ENCODE measurements around the gene MRAP. TPM values are rescaled to one million over a fixed set of nuclear protein-coding genes. Genes with fewer than 3 reads are reported as not detected.
"Not testable (repeated sequence)": the region's sequence is repeated elsewhere in the genome, so short reads cannot be mapped to it uniquely, and the experiment has no call there.

The MRAP gene
- total RNA-seq, 1 donor from 2014 or later, result not detected

DNA sequence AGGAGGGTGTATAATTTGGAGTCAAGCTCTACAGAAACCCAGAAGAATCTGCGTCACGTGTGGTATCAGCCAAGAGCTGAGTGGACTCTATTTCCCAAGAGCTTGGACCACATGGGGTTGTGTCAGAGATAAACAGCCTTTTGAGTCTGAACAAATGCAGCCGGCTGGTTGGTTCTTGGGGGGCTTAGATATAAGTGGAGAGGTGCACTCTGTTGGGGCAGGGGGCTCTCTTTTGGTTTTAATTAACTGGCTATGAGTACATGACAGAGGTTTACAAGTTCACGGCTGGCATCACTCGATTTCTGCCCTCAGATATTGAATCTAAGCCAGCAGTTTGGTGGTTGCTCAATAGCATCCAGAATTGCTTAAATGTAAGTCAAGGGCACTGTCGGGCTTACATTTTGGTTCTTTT, 501 bp upstream of the MRAP start:
- intact Hi-C loops (cut with micrococcal nuclease), result no loop called here

- intact Hi-C loops (cut with micrococcal nuclease), result no loop called here
Observed at GRCh38 chr21:32299695-32300094, 1.0 kb downstream of the MRAP start.

DNA sequence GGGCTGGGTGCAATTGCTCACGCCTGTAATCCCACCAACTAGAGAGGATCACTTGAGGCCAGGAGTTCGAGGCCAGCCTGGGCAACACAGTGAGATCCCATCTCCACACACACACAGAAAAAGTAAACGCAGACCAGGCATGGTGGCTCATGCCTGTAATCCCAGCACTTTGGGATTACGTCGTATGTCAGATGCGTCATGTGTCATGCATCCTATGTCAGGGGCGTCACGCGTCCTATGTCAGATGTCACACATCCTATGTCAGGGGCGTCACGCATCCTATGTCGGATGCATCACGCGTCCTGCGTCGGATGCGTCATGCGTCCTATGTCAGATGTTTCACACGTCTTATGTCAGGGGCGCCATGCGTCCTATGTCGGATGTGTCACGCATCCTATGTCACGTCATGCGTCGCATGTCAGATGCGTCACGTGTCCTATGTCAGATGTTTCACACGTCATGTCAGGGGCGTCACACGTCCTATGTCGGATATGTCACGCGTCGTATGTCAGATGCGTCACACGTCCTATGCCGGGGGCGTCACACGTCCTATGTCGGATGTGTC, 1.5 kb downstream of the MRAP start:
- intact Hi-C loops (cut with micrococcal nuclease), result no loop called here

DNA sequence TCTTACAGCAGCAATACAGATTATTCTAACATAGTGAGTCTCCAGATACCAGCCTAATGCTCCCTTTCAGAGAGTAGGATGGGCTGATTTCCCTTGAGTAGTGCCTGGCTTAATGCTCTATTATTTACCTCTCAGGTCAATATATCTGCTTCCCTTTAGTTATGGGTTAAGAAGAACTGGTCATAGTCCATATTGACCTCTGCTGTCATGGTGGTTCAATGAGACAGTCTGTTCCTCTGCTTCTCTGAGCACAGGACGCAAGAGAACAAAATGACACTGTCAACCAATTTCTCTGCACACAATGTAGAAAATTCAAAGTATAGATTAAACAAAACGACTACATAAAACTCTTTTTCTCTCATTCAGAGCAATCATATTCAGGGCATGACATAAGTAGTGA, 2.9 kb downstream of the MRAP start:
- intact Hi-C loops (cut with micrococcal nuclease), result no loop called here

GRCh38 chr21:32302560-32302959, 3.9 kb downstream of the MRAP start:
- intact Hi-C loops (cut with micrococcal nuclease), result no loop called here

GRCh38 chr21:32303385-32303784, 4.7 kb downstream of the MRAP start:
- intact Hi-C loops (cut with micrococcal nuclease), result no loop called here

- intact Hi-C loops (cut with micrococcal nuclease), result no loop called here
Observed at GRCh38 chr21:32304998-32305397, 6.3 kb downstream of the MRAP start.

GRCh38 chr21:32306021-32306780, 7.5 kb downstream of the MRAP start:
- intact Hi-C loops (cut with micrococcal nuclease), result no loop called here

DNA sequence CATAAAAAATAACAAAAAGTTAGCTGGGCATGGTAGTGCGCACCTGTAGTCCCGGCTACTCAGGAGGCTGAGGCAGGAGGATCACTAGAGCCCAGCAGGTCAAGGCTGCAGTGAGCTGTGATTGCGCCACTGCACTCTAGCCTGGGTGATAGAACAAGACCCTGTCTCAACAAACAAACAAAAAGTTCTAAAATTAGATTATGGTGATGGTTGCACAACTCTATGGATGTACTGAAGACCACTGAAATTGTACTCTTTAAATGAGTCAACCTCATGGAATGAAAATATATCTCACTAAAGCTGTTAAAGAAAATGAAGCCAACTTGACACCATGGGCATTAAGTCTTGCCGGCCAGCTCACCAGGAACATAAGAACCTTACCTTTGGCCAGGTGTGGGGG, 9.1 kb downstream of the MRAP start:
- intact Hi-C loops (cut with micrococcal nuclease), result no loop called here

DNA sequence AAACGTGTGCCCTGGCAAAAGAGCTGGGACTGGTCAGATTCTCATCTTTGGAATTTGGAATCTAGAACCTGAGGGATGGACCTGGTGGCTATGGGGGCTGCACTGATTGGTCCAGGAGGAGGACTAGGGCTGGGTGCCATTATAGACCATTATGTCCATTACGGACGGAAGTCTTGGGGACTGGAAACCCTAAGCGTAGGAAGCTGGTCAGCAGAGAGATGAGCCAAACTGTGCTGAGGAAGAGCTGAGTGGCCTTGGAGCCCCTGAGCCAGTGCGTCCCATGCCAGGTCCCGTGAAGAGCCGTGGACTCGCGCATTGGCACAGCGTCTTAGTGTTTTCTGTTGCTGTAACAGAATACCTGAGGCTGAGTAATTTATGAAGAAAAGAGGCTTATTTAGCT, 10.0 kb downstream of the MRAP start:
- intact Hi-C loops (cut with micrococcal nuclease), result no loop called here

GRCh38 chr21:32309906-32310460, 11.3 kb downstream of the MRAP start:
- intact Hi-C loops (cut with micrococcal nuclease), result no loop called here

- intact Hi-C loops (cut with micrococcal nuclease), result not testable (repeated sequence)
Observed at GRCh38 chr21:32310976-32311375, 12.3 kb downstream of the MRAP start.

DNA sequence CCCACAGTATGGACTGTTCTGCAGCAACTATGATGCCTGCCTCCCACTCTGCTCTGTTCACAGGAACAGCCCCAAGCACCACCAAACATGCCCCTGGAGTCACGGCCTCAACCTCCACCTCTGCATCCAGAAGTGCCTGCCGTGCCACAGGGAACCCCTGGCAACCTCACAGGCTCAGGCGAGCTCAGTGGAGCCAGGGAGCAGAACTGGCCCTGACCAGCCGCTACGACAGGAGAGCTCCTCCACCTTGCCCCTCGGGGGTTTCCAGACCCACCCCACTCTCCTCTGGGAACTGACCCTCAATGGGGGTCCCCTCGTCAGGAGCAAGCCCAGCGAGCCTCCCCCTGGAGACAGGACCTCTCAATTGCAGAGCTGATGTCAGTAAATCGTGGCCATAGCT, 13.0 kb downstream of the MRAP start:
- intact Hi-C loops (cut with micrococcal nuclease), result no loop called here

DNA sequence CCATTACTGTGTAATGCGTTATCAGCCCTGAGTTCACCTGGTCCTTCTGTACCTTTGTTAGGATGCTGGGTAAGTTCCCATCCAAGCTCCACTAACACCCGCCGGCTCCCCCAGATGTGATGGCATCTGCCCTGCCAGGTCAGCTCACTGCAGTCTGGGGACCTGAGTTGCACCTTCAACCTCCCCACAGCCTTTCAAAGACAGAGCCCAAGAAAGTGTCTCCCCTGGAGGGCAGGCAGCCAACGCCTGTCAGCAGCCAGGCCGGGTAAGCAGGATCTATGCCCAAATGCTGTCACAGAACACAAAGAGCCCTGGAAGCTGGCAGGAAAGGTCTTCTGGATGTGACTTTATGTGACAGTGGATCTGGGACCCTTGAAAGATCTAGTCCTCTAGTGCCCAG, 13.7 kb downstream of the MRAP start:
- intact Hi-C loops (cut with micrococcal nuclease), result no loop called here

GRCh38 chr21:32312976-32313375, 14.3 kb downstream of the MRAP start:
- intact Hi-C loops (cut with micrococcal nuclease), result no loop called here

DNA sequence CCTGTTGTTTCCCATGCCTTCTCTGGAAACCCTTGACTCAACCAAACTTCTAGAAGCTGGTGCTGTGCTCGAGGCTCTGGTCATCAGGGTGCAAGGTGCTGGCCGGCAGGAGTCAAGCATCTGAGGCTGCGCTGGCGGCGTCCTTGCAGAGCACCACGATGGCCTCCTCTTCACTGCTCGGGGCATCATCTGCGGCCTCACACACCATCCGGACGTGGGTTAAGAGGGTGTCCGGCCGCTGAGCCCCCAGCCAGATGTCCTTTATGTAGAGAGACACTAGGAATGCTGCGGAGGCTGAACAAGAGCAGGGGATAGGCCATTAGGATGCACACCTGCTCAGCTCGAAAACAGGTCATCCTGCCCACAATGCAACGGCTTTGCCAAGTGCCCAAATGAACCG, 16.2 kb downstream of the MRAP start:
- intact Hi-C loops (cut with micrococcal nuclease), result no loop called here

DNA sequence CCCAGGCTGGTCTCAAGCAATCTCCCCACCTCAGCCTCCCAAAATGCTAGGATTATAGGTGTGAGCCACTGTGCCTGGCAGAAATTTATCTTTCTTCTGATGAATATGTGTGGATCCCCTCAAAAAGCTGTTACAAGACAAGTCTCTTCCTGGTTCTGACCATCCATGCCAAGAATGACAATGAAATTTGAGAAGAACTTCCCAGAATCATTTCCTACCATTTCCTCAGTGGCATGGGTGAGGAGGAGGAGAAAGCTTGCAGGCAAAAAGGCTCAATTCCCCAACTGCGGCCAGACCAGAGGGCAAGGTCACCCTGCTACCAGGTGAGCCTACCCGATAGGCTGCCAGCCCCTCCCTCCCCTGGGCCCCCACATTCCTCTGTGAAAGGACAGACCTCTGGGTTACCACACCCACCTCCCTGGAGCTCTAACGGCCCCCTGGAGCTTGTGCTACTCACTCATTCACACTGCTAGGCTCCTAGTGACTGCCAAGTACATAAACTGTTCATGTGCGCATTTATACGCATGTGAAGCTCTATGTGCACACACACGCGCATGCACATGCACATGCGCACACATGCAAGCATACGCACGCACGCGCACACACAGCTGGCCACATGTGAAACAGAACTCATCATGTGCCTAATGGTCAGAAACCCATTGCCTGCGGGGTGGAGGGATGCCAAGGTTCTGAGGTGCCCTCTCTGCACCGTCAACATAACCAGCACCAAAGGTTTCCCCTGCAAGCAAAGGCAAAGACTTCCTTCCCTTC, 17.0 kb downstream of the MRAP start:
- intact Hi-C loops (cut with micrococcal nuclease), result no loop called here

DNA sequence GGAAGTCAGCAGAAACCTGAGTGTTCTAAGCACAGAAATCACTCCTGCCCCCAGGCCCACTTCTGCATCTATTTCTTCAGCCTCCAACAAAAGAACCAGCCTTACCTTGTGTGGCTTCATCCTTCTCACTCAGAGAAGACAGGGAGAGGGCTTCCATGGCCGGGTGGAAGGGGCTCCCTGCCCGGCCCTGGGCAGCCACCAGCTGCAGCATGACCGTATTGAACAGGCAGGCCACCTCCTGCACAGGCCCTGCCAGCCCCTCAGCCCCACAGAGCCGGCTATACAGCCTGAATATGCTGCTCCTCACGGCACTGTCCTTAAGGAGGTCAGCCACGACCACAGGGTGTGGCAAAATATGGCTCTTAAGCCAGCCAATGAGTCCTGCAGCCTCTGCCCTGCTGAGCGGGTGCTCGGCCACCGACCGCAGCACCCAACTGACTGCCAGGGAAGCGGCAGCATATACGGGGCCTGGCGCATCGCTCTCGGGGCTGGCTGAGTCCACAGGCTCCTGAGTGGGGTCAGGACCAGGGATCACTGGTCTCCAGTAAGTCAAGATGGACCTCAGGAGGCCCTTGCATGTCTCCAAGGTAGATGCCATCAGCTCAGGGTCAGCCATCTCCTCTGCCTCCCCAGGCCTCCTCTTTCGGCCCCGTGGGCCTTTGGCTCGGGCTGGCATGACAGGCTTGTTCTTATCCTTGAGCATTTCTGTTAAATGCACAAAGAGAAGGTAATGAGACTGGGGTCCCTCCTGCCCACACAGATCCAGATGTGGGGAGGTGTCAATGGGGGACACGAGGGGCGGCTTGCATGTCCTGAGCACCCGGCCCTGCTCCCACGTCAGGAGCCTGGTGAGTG, 17.9 kb downstream of the MRAP start:
- intact Hi-C loops (cut with micrococcal nuclease), result no loop called here

GRCh38 chr21:32317726-32318125, 19.1 kb downstream of the MRAP start:
- intact Hi-C loops (cut with micrococcal nuclease), result no loop called here

- intact Hi-C loops (cut with micrococcal nuclease), result no loop called here
Observed at GRCh38 chr21:32319012-32319411, 20.4 kb downstream of the MRAP start.

DNA sequence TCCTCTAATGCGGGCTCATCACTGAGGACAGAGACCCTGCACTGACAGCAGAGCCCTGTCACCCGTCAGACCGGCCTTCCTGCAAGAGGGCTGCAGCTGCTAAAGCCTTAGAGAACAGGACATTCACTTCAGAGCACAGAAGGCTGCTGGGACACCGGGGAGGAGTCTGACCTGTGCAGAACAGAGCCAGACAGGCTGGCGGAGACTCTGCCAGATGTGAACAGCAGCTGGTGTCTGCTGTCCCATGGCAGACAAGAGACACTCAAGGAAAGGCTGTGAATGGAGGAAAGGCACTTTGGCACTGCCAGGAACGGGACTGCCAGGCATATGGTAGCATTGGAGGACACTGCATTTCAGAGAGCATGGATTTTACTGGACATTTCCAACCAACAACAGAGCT, 21.4 kb downstream of the MRAP start:
- intact Hi-C loops (cut with micrococcal nuclease), result no loop called here

Measured in T-helper 2 cell treated with Interferon-gamma antibody and Interleukin-4, amounts not matched to agents 100 ng/mL and 5 ng/mL, for 36 hours (primary cell).